IPS-20b (cell line): Measurements from ENCODE around the gene TEKT2.
A peak's percentile ranks its signal among the peaks of the same experiment; 100 is the strongest.

Experiments used
- H3K27ac ChIP-seq: one replicate; pipeline ENCODE4 v1.5.1; 2013; ENCODE audit warnings: low read length
- H3K27me3 ChIP-seq: 2 replicates; pipeline ENCODE4 v1.6.1; 2013; ENCODE audit warnings: mild to moderate bottlenecking, low read length, inconsistent platforms; ENCODE audit not compliant: insufficient read depth
- H3K36me3 ChIP-seq: 2 replicates; pipeline ENCODE4 v1.6.1; 2013; ENCODE audit warnings: low read depth, mild to moderate bottlenecking, inconsistent platforms, low read length, moderate library complexity; ENCODE audit not compliant: insufficient read depth
- H3K4me1 ChIP-seq: 2 replicates; pipeline ENCODE4 v1.6.1; 2013; ENCODE audit warnings: mild to moderate bottlenecking, control low read depth, inconsistent platforms, low read length, moderate library complexity; ENCODE audit not compliant: insufficient read depth
- H3K4me3 ChIP-seq: 2 replicates; pipeline ENCODE4 v1.5.1; 2013; ENCODE audit warnings: mild to moderate bottlenecking, low read length, inconsistent platforms
- H3K9ac ChIP-seq: 2 replicates; pipeline ENCODE4 v1.6.1; 2013; ENCODE audit warnings: low read depth, mild to moderate bottlenecking, inconsistent platforms, low read length, moderate library complexity
- H3K9me3 ChIP-seq: 2 replicates; pipeline ENCODE4 v1.6.1; 2013; ENCODE audit warnings: mild to moderate bottlenecking, low read depth, low read length, inconsistent platforms; ENCODE audit not compliant: insufficient read depth

Gene TEKT2, protein sequence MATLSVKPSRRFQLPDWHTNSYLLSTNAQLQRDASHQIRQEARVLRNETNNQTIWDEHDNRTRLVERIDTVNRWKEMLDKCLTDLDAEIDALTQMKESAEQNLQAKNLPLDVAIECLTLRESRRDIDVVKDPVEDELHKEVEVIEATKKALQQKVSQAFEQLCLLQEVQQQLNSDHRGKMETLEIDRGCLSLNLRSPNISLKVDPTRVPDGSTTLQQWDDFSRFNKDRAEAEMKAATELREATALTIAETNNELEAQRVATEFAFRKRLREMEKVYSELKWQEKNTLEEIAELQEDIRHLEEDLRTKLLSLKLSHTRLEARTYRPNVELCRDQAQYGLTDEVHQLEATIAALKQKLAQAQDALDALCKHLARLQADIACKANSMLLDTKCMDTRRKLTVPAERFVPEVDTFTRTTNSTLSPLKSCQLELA

GRCh38 chr1:36083635-36084496 lies at the start of gene TEKT2:
Gene TEKT2, plus strand, starts transcription at chr1:36084094. Its CDS starts 828 bp downstream, at chr1:36084922.
- Histone ChIP-seq H3K9ac (peak within 1 kb of the TSS; percentile 72; the same call in 1 of the 2 replicates), H3K27me3 (peaks cover 11% of the 10 kb centered on the region), H3K9me3 (no peaks in the 10 kb centered on the region), H3K4me3 (peak within 1 kb of the TSS; percentile 73), H3K27ac (no peak within 1 kb of the TSS), H3K4me1 (peaks cover 5% of the 10 kb centered on the region; the same call in 1 of the 2 replicates), H3K36me3 (no peaks in the 10 kb centered on the region)

GRCh38 chr1:36034692-36035091 lies 49.2 kb upstream of the TEKT2 start:
- H3K27ac ChIP-seq = no peak overlapping the region
- H3K9ac ChIP-seq = no peak overlapping the region
- no peaks in the 10 kb centered on the region for H3K9me3 ChIP-seq
- no peak overlapping the region for H3K4me3 ChIP-seq
- H3K36me3 ChIP-seq = peaks cover 14% of the 10 kb centered on the region
- no peaks in the 10 kb centered on the region for H3K4me1 ChIP-seq
- no peaks in the 10 kb centered on the region for H3K27me3 ChIP-seq

DNA sequence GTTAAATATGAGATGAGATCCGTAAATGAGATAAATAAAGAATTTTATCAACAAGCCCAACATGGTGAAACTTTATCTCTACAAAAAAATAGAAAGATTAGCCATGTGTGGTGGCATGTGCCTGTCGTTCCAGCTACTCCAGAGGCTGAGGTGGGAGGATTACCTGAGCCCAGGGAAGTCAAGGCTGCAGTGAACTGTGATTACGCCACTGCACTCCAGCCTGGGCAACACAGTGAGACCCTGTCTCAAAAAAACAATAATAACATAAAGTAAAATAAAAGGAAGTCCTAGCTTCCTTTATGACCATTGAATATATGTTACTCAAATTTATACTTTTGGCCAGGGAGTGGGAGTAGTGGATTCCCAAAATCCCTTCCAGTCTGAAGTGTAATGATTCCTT lies 48.7 kb upstream of the TEKT2 start:
- Histone ChIP-seq H3K27me3 (no peaks in the 10 kb centered on the region), H3K4me3 (no peak overlapping the region), H3K9ac (no peak overlapping the region), H3K4me1 (no peaks in the 10 kb centered on the region), H3K27ac (no peak overlapping the region), H3K36me3 (peaks cover 19% of the 10 kb centered on the region), H3K9me3 (no peaks in the 10 kb centered on the region)

- no peaks in the 10 kb centered on the region for H3K27me3 ChIP-seq
- H3K27ac ChIP-seq = no peak overlapping the region
- no peak overlapping the region for H3K9ac ChIP-seq
- H3K4me3 ChIP-seq = no peak overlapping the region
- H3K36me3 ChIP-seq = peaks cover 44% of the 10 kb centered on the region
- H3K4me1 ChIP-seq = no peaks in the 10 kb centered on the region
- H3K9me3 ChIP-seq = no peaks in the 10 kb centered on the region
Measured at GRCh38 chr1:36040238-36040637, 43.7 kb upstream of the TEKT2 start.

GRCh38 chr1:36051821-36052220 lies 32.1 kb upstream of the TEKT2 start:
- no peak overlapping the region for H3K4me3 ChIP-seq
- H3K27ac ChIP-seq = no peak overlapping the region
- H3K9me3 ChIP-seq = no peaks in the 10 kb centered on the region
- peaks cover 24% of the 10 kb centered on the region; the same call in 1 of the 2 replicates for H3K36me3 ChIP-seq
- H3K4me1 ChIP-seq = no peaks in the 10 kb centered on the region
- H3K9ac ChIP-seq = no peak overlapping the region
- H3K27me3 ChIP-seq = no peaks in the 10 kb centered on the region

DNA sequence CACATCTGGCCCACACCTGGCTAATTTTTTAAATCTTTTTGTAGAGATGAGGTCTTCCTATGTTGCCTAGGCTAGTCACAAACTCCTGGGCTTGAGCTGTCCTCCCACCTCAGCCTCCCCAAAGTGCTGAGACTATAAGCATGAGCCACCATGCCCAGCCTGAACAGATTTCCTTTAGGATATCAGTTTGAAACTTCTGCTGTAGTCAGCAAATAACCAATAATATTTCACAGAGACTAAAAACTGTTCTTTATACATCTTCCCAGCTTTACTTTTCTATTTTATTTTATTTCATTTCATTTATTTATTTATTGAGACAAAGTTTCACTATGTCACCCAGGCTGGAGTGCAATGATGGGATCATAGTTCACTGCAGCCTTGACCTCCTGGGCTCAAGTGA lies 29.9 kb upstream of the TEKT2 start:
- no peaks in the 10 kb centered on the region for H3K9me3 ChIP-seq

GRCh38 chr1:36055706-36056105 lies 28.2 kb upstream of the TEKT2 start:
- H3K27me3 ChIP-seq = no peaks in the 10 kb centered on the region

More for the DNA sequence above, 29.9 kb upstream of the TEKT2 start:
- Histone ChIP-seq H3K9ac (no peak overlapping the region), H3K4me3 (no peak overlapping the region), H3K4me1 (no peaks in the 10 kb centered on the region), H3K27ac (no peak overlapping the region), H3K36me3 (peaks cover 5% of the 10 kb centered on the region; the same call in 1 of the 2 replicates), H3K27me3 (no peaks in the 10 kb centered on the region)

GRCh38 chr1:36062315-36062714 lies 21.6 kb upstream of the TEKT2 start:
- no peaks in the 10 kb centered on the region for H3K27me3 ChIP-seq
- no peak overlapping the region for H3K27ac ChIP-seq
- no peaks in the 10 kb centered on the region for H3K4me1 ChIP-seq
- H3K36me3 ChIP-seq = no peaks in the 10 kb centered on the region
- H3K4me3 ChIP-seq = no peak overlapping the region
- no peak overlapping the region for H3K9ac ChIP-seq
- H3K9me3 ChIP-seq = no peaks in the 10 kb centered on the region

More at GRCh38 chr1:36055706-36056105, 28.2 kb upstream of the TEKT2 start:
- Histone ChIP-seq H3K9me3 (no peaks in the 10 kb centered on the region), H3K4me3 (no peak overlapping the region), H3K27ac (no peak overlapping the region), H3K36me3 (peaks cover 5% of the 10 kb centered on the region; the same call in 1 of the 2 replicates), H3K4me1 (no peaks in the 10 kb centered on the region), H3K9ac (no peak overlapping the region)

DNA sequence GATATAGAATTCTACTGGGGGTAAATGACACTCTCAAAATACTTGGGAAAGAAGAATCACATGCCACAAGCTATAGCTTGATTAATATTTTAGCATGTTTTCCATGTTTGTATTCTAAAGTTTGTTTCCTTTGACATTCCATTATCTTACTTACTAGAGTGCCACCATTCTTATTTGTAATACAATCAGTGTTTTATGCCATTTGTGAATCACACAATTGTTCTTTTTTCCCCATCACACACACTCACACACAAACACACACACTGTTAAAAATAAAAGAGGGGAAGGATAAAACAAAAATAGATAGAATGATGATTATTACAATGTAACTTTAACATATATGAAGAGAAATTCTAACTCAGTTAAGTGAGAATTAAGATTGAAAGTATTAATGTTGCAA lies 16.0 kb upstream of the TEKT2 start:
- Histone ChIP-seq H3K4me1 (peaks cover 5% of the 10 kb centered on the region; the same call in 1 of the 2 replicates), H3K36me3 (no peaks in the 10 kb centered on the region), H3K9ac (no peak overlapping the region), H3K4me3 (no peak overlapping the region), H3K9me3 (no peaks in the 10 kb centered on the region), H3K27me3 (no peaks in the 10 kb centered on the region), H3K27ac (no peak overlapping the region)

- H3K4me1 ChIP-seq = peaks cover 5% of the 10 kb centered on the region; the same call in 1 of the 2 replicates
- no peak overlapping the region for H3K4me3 ChIP-seq
- no peaks in the 10 kb centered on the region for H3K9me3 ChIP-seq
- H3K9ac ChIP-seq = no peak overlapping the region
- no peak overlapping the region for H3K27ac ChIP-seq
- H3K36me3 ChIP-seq = no peaks in the 10 kb centered on the region
- H3K27me3 ChIP-seq = no peaks in the 10 kb centered on the region
Measured at GRCh38 chr1:36068866-36069265, 15.0 kb upstream of the TEKT2 start.

DNA sequence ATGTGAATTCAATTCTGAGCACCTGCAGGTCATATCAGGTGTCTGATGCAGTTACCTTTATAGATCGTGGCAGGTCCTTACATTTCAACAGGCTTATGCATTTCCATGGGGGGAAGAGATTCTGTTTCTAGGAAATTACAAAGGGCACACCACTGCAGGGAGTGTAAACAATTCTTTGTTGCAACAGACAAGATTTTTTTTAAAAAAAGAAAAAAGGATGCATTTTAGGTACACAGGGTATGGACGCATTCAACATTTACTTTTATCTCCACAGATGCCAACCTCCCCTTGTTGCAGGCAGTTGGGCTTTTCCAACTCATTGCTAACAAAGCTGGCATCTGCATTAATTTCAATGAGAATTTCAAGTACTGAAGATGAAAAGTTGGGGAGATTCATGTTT lies 13.5 kb upstream of the TEKT2 start:
- H3K9me3 ChIP-seq = no peaks in the 10 kb centered on the region
- H3K4me3 ChIP-seq = no peak overlapping the region
- H3K36me3 ChIP-seq = no peaks in the 10 kb centered on the region
- H3K4me1 ChIP-seq = peaks cover 5% of the 10 kb centered on the region; the same call in 1 of the 2 replicates
- H3K27ac ChIP-seq = no peak overlapping the region
- no peaks in the 10 kb centered on the region for H3K27me3 ChIP-seq
- peak overlapping the region; percentile 49; the same call in 1 of the 2 replicates for H3K9ac ChIP-seq
